HCT116 (cell line): Measurements from ENCODE around the gene S100A12. TPM values are rescaled to one million over a fixed set of nuclear protein-coding genes. Genes with fewer than 3 reads are reported as not detected.

Experiments used
- ATAC-seq: fragments of 200-7000 bp; cut with Tn5 transposase; 2 replicates; pipeline ENCODE4 v1.9.1; 2020; ENCODE audit warnings: mild to moderate bottlenecking, moderate library complexity
- BruUV-seq: library from RNA; stranded (reverse); fragments of 400-500 nt; replicated peaks from 2 replicates; lab custom pipeline; 2021; lab: Mats Ljungman, UMichigan
- CTCF ChIA-PET: fragments of 300-600 bp; sonication (Branson Sonifier 250); formaldehyde crosslinking; loops from one replicate; lab custom pipeline; 2021; ENCODE audit warnings: antibody characterized with exemption; lab: Charles Lee
- POLR2A ChIA-PET: fragments of 300-600, 350-600 bp; sonication (Branson Sonifier 250); formaldehyde crosslinking; loops from one replicate; lab custom pipeline; 2021; ENCODE audit warnings: antibody characterized with exemption; lab: Charles Lee
- RAD21 ChIA-PET, 2 experiments: fragments of 300-600 bp; sonication (Branson Sonifier 250); formaldehyde crosslinking; loops; one replicate each; lab custom pipeline; 2023; ENCODE audit warnings: low total read pairs in 2 of 2; ENCODE audit not compliant: uncharacterized antibody in 2 of 2, unreplicated experiment in 2 of 2, low non-redundant PET in 1 of 2; lab: Charles Lee
- DNase-seq: peaks from one replicate; pipeline ENCODE4 v3.0.0-alpha.2; 2010; ENCODE audit warnings: low read depth, low spot score
- H2AFZ ChIP-seq: fragments of 200-600 bp; shearing (Covaris generic), sonication (generic); 2 replicates; pipeline ENCODE4 v1.6.1; 2017; ENCODE audit warnings: low read depth, mixed run types, mixed read lengths, antibody characterized with exemption, low read length; ENCODE audit not compliant: poor library complexity, severe bottlenecking
- H3K27ac ChIP-seq: 2 replicates; pipeline ENCODE4 v1.5.1; 2012; ENCODE audit warnings: low read depth, low read length
- H3K27me3 ChIP-seq: fragments of 200-600 bp; sonication (generic); 2 replicates; pipeline ENCODE4 v1.6.1; 2016; ENCODE audit warnings: mixed run types, low read length, mixed read lengths; ENCODE audit not compliant: insufficient read depth
- H3K36me3 ChIP-seq, 2 experiments: fragments of 200-500 bp in 1 of 2; fragments of 200-600 bp in 1 of 2; sonication (Bioruptor generic) in 1 of 2; sonication (generic) in 1 of 2; 2 replicates each; pipeline versions ENCODE4 v1.5.1 to v1.6.1; 2014 to 2016; ENCODE audit warnings: low read length in 2 of 2, inconsistent platforms in 1 of 2, mixed read lengths in 1 of 2, mixed run types in 1 of 2; ENCODE audit not compliant: insufficient read depth in 2 of 2, control insufficient read depth in 1 of 2
- H3K4me1 ChIP-seq, 2 experiments: fragments of 200-600 bp in 1 of 2; sonication (generic) in 1 of 2; 2 replicates each; pipeline versions ENCODE4 v1.5.1 to v1.6.1; 2012 to 2017; ENCODE audit warnings: low read length in 2 of 2, inconsistent platforms in 1 of 2, mild to moderate bottlenecking in 1 of 2, mixed read lengths in 1 of 2, mixed run types in 1 of 2, moderate library complexity in 1 of 2; ENCODE audit not compliant: insufficient read depth in 2 of 2, control insufficient read depth in 1 of 2
- H3K4me2 ChIP-seq: fragments of 200-600 bp; sonication (generic); 2 replicates; pipeline ENCODE4 v1.6.1; 2017; ENCODE audit warnings: mixed run types, low read length, mixed read lengths
- H3K4me3 ChIP-seq, 2 experiments: fragments of 200-600 bp in 1 of 2; sonication (generic) in 1 of 2; replicated peaks in 1 of 2; 2 replicates each; pipeline ENCODE4 v1.5.1; 2011 to 2016; ENCODE audit warnings: low read length in 2 of 2, control low read depth in 1 of 2, low read depth in 1 of 2, mild to moderate bottlenecking in 1 of 2, mixed read lengths in 1 of 2, mixed run types in 1 of 2
- H3K79me2 ChIP-seq: fragments of 200-600 bp; sonication (generic); 2 replicates; pipeline ENCODE4 v1.6.1; 2017; ENCODE audit warnings: mild to moderate bottlenecking, mixed run types, low read length, moderate library complexity, mixed read lengths; ENCODE audit not compliant: insufficient read depth
- H3K9ac ChIP-seq: fragments of 200-600 bp; sonication (generic); 2 replicates; pipeline ENCODE4 v1.6.1; 2016; ENCODE audit warnings: low read length, mixed read lengths
- H3K9me2 ChIP-seq: fragments of 200-600 bp; sonication (generic), shearing (Covaris generic); 2 replicates; pipeline ENCODE4 v1.6.1; 2017; ENCODE audit warnings: mixed run types, mild to moderate bottlenecking, moderate library complexity; ENCODE audit not compliant: insufficient read depth
- H3K9me3 ChIP-seq, 2 experiments: fragments of 200-500 bp in 1 of 2; fragments of 200-600 bp in 1 of 2; sonication (Bioruptor generic) in 1 of 2; sonication (generic) in 1 of 2; 2 replicates each; pipeline ENCODE4 v1.6.1; 2014 to 2017; ENCODE audit warnings: low read length in 2 of 2, mixed read lengths in 2 of 2, inconsistent platforms in 1 of 2, low read depth in 1 of 2, mild to moderate bottlenecking in 1 of 2, mixed run types in 1 of 2, moderate library complexity in 1 of 2; ENCODE audit not compliant: control insufficient read depth in 1 of 2, insufficient read depth in 1 of 2
- H4K20me1 ChIP-seq: fragments of 200-600 bp; sonication (generic), shearing (Covaris generic); 2 replicates; pipeline ENCODE4 v1.6.1; 2017; ENCODE audit warnings: mixed run types, mild to moderate bottlenecking, moderate library complexity; ENCODE audit not compliant: insufficient read depth
- CTCF ChIP-seq, 3 experiments: fragments of 200-600 bp in 1 of 3; sonication (generic) in 1 of 3; IDR thresholded peaks in 2 of 3; conservative IDR thresholded peaks in 1 of 3; 2 replicates each; pipeline ENCODE4 v1.5.1; 2012 to 2017; ENCODE audit warnings: low read depth in 2 of 3, low read length in 2 of 3, antibody characterized with exemption in 1 of 3, borderline replicate concordance in 1 of 3, control low read depth in 1 of 3, mild to moderate bottlenecking in 1 of 3, mixed read lengths in 1 of 3, mixed run types in 1 of 3, moderate library complexity in 1 of 3; ENCODE audit not compliant: insufficient read depth in 1 of 3
- ELF1 ChIP-seq: IDR thresholded peaks from 2 replicates; pipeline ENCODE4 v1.6.1; 2012; ENCODE audit warnings: low read depth, borderline replicate concordance
- EZH2 ChIP-seq: fragments of 200-600 bp; sonication (generic); IDR thresholded peaks from 2 replicates; pipeline ENCODE4 v1.6.1; 2017; ENCODE audit warnings: antibody characterized with exemption, mixed run types
- FOSL1 ChIP-seq: IDR thresholded peaks from 2 replicates; pipeline ENCODE4 v1.6.1; 2012; ENCODE audit warnings: low read depth
- JUND ChIP-seq: IDR thresholded peaks from 2 replicates; pipeline ENCODE4 v1.6.1; 2012
- POLR2A ChIP-seq: IDR thresholded peaks from 2 replicates; pipeline ENCODE4 v1.7.0; 2011; ENCODE audit warnings: borderline replicate concordance; ENCODE audit not compliant: insufficient read depth, insufficient read length; ENCODE audit errors: extremely low read depth
- RAD21 ChIP-seq: IDR thresholded peaks from 2 replicates; pipeline ENCODE4 v1.6.1; 2012; ENCODE audit warnings: low read depth, mild to moderate bottlenecking
- REST ChIP-seq: IDR thresholded peaks from 2 replicates; pipeline ENCODE4 v1.6.1; 2012; ENCODE audit warnings: low read depth
- SIN3A ChIP-seq: IDR thresholded peaks from 2 replicates; pipeline ENCODE4 v1.6.1; 2012; ENCODE audit warnings: low read depth
- SP1 ChIP-seq: IDR thresholded peaks from 2 replicates; pipeline ENCODE4 v1.6.1; 2012; ENCODE audit warnings: low read depth
- SRF ChIP-seq: IDR thresholded peaks from 2 replicates; pipeline ENCODE4 v1.6.1; 2012; ENCODE audit warnings: low read depth
- TCF7L2 ChIP-seq: IDR thresholded peaks from 2 replicates; pipeline ENCODE4 v1.7.0; 2011; ENCODE audit warnings: borderline replicate concordance, inconsistent platforms; ENCODE audit not compliant: insufficient read depth, insufficient read length; ENCODE audit errors: extremely low read depth
- ZBTB33 ChIP-seq: IDR thresholded peaks from 2 replicates; pipeline ENCODE4 v1.6.1; 2011; ENCODE audit warnings: mild to moderate bottlenecking, low read length, moderate library complexity; ENCODE audit not compliant: insufficient replicate concordance; ENCODE audit errors: extremely low read depth
- ZNF274 ChIP-seq: fragments of 200-500 bp; sonication (Bioruptor generic); IDR thresholded peaks from 2 replicates; pipeline ENCODE4 v1.6.1; 2014; ENCODE audit warnings: mild to moderate bottlenecking, low read depth, low read length, inconsistent platforms
- intact Hi-C: fragments of 100-400 bp; cut with micrococcal nuclease; formaldehyde crosslinking; loops from 2 replicates; pipeline ENCODE4 v1.10.0; 2022
- total RNA-seq: library from RNA; stranded (reverse); gene quantifications from one replicate; pipeline ENCODE4 v1.2.1, GENCODE V29; 2021; ENCODE audit not compliant: unreplicated experiment

S100A12 gene
- total RNA-seq, 1 experiment from 2014 or later, result not detected

GRCh38 chr1:153343040-153343681 is 32.3 kb downstream of the S100A12 start:
- Histone ChIP-seq H3K4me3 (no peak overlapping the region), H3K4me1 (no peaks in the 10 kb centered on the region), H3K79me2 (no peaks in the 10 kb centered on the region), H2AFZ (no peak overlapping the region), H3K27me3 (peaks cover 43% of the 10 kb centered on the region), H3K9ac (no peak overlapping the region), H3K4me2 (no peak overlapping the region)
- DNase-seq (no peak), ATAC-seq (no peak)
- RAD21 ChIA-PET, result no interaction called here
- intact Hi-C loops, result no loop called here
- TF ChIP-seq ELF1 (no peak), SIN3A (no peak), POLR2A (no peak), ZBTB33 (no peak), FOSL1 (no peak), TCF7L2 (no peak), RAD21 (no peak), EZH2 (no peak), JUND (no peak), CTCF (IDR thresholded peaks at IDR 0.05 in 2 of 3, conservative IDR thresholded peaks at IDR 0.05 in 1 of 3; ENCODE audit: borderline replicate concordance in 1 of 3, insufficient read depth in 1 of 3, low read depth in 2 of 3, low read length in 2 of 3) (no peak), ZNF274 (no peak), REST (no peak), SP1 (no peak), SRF (no peak)
- TF ChIP-seq, all 23 proteins: peak for 0
- Histone ChIP-seq H3K27ac (no peak overlapping the region), H3K36me3 (no peaks in the 10 kb centered on the region), H3K9me3 (no peaks in the 10 kb centered on the region), H3K9me2 (no peaks in the 10 kb centered on the region), H4K20me1 (no peaks in the 10 kb centered on the region)
- BruUV-seq, result no TSS peak
- ChIA-PET POLR2A (no interaction called here), CTCF (interaction anchor here (0.7 to 1.6 kb wide), 3 partner anchors 9 to 10 kb away, joined by 3 to 6 read pairs (median 3); no protein-coding TSS in a partner anchor)
